HepG2 (cell line): ENCODE results near the gene SLC45A1. TPM values are rescaled to one million over a fixed set of nuclear protein-coding genes. Genes with fewer than 3 reads are reported as not detected.

Experiments used
- DNMT3B ChIP-seq: conservative IDR thresholded peaks from 2 replicates; pipeline ENCODE4 v1.6.1; 2016; ENCODE audit warnings: missing biosample characterization, control low read depth
- EP300 ChIP-seq, 3 experiments: sonication (generic) in 1 of 3; formaldehyde crosslinking in 1 of 3; IDR thresholded peaks; 2 replicates each; pipeline versions ENCODE4 v1.5.1 to v1.6.1; 2011 to 2020; ENCODE audit warnings: low read depth in 2 of 3, low read length in 2 of 3, borderline replicate concordance in 1 of 3, improper control_type of control experiment in 1 of 3, mild to moderate bottlenecking in 1 of 3, missing genetic modification reagents in 1 of 3, moderate library complexity in 1 of 3
- HDAC1 ChIP-seq: sonication (generic); formaldehyde crosslinking; IDR thresholded peaks from 2 replicates; pipeline ENCODE4 v1.5.1; 2020; ENCODE audit warnings: mild to moderate bottlenecking, missing genetic modification reagents
- HNF4G ChIP-seq, 2 experiments: sonication (generic) in 1 of 2; formaldehyde crosslinking in 1 of 2; IDR thresholded peaks; 2 replicates each; pipeline versions ENCODE4 v1.4.0 to v1.6.1; 2011 to 2020; ENCODE audit warnings: borderline replicate concordance in 2 of 2, low read depth in 2 of 2, mild to moderate bottlenecking in 2 of 2, low read length in 1 of 2, missing genetic modification reagents in 1 of 2, moderate library complexity in 1 of 2
- KDM1A ChIP-seq: IDR thresholded peaks from 2 replicates; pipeline ENCODE4 v1.6.1; 2016; ENCODE audit warnings: missing compliant biosample characterization
- KDM3A ChIP-seq: IDR thresholded peaks from 2 replicates; pipeline ENCODE4 v1.6.1; 2018; ENCODE audit warnings: low read depth, missing compliant biosample characterization
- MXI1 ChIP-seq: IDR thresholded peaks from 3 replicates; pipeline ENCODE4 v1.6.1; 2012; ENCODE audit warnings: low read depth, low read length, inconsistent platforms, borderline replicate concordance
- RARG ChIP-seq: sonication (generic); formaldehyde crosslinking; IDR thresholded peaks from 2 replicates; pipeline ENCODE4 v1.4.0; 2020; ENCODE audit warnings: low read depth, mild to moderate bottlenecking, missing genetic modification reagents
- RORA ChIP-seq: sonication (generic); formaldehyde crosslinking; IDR thresholded peaks from 2 replicates; pipeline ENCODE4 v1.5.0; 2020; ENCODE audit warnings: mild to moderate bottlenecking, missing genetic modification reagents, moderate library complexity
- RXRA ChIP-seq: sonication (generic); formaldehyde crosslinking; IDR thresholded peaks from 2 replicates; pipeline ENCODE4 v1.5.1; 2020; ENCODE audit warnings: missing genetic modification reagents
- SIX1 ChIP-seq: sonication (generic); formaldehyde crosslinking; IDR thresholded peaks from 2 replicates; pipeline ENCODE4 v1.4.0; 2020; ENCODE audit warnings: missing genetic modification reagents, borderline replicate concordance
- TGIF2 ChIP-seq: IDR thresholded peaks from 2 replicates; pipeline ENCODE4 v1.6.1; 2016; ENCODE audit warnings: control low read depth, missing compliant biosample characterization
- TP53 ChIP-seq: sonication (generic); formaldehyde crosslinking; conservative IDR thresholded peaks from 2 replicates; pipeline ENCODE4 v1.4.0; 2020; ENCODE audit warnings: missing genetic modification reagents
- ZFP36 ChIP-seq: fragments of 150-350 bp; IDR thresholded peaks from 2 replicates; pipeline ENCODE4 v1.6.1; 2018; ENCODE audit warnings: borderline replicate concordance, low read length, low read depth; ENCODE audit not compliant: partially characterized antibody
- ZNF263 ChIP-seq: sonication (generic); formaldehyde crosslinking; IDR thresholded peaks from 2 replicates; pipeline ENCODE4 v1.4.0; 2020; ENCODE audit warnings: missing genetic modification reagents
- polyA plus RNA-seq, 8 experiments: library from polyadenylated mRNA; depleted of rRNA in 3 of 8; stranded (reverse) in 7 of 8; unstranded in 1 of 8; fragments of >200 nt; fragmentation: Illumina TruSeq in 4 of 8; extraction: Trizol in 4 of 8; gene quantifications; 2 replicates each; pipeline versions ENCODE4 v1.2.1 to v1.2.3, GENCODE V29; 2011 to 2016; ENCODE audit warnings: low read depth in 4 of 8, missing spikeins in 1 of 8, mixed read lengths in 1 of 8; ENCODE audit not compliant: insufficient read depth in 1 of 8
- total RNA-seq, 5 experiments: library from RNA; depleted of rRNA; stranded (reverse); fragments of >200 nt; fragmentation: Illumina TruSeq; extraction: Trizol; gene quantifications; 2 replicates each; pipeline ENCODE4 v1.2.3, GENCODE V29; 2016; ENCODE audit warnings: low read depth in 1 of 5
- TF ChIP-seq, protein P1 (sequence below): IDR thresholded peaks from 2 replicates; pipeline ENCODE4 v1.4.0; 2020; ENCODE audit warnings: mild to moderate bottlenecking, missing genetic modification reagents
- TF ChIP-seq, protein P2 (sequence below): sonication (generic); formaldehyde crosslinking; IDR thresholded peaks from 2 replicates; pipeline ENCODE4 v1.8.0; 2022; ENCODE audit warnings: missing genetic modification reagents, mild to moderate bottlenecking, moderate library complexity, borderline replicate concordance
- TF ChIP-seq, protein P3 (sequence below): IDR thresholded peaks from 2 replicates; pipeline ENCODE4 v1.6.1; 2012; ENCODE audit warnings: low read length, improper control_type of control experiment
- TF ChIP-seq, protein P4 (sequence below): sonication (generic); formaldehyde crosslinking; IDR thresholded peaks from 2 replicates; pipeline ENCODE4 v1.8.0; 2022; ENCODE audit warnings: missing genetic modification reagents, low read depth, mild to moderate bottlenecking, borderline replicate concordance

The SLC45A1 gene
- total and polyA plus RNA-seq, 2 of the 13 experiments (the other 11 are each of a cell fraction or from before 2014, with no cell fraction given) = not detected

DNA sequence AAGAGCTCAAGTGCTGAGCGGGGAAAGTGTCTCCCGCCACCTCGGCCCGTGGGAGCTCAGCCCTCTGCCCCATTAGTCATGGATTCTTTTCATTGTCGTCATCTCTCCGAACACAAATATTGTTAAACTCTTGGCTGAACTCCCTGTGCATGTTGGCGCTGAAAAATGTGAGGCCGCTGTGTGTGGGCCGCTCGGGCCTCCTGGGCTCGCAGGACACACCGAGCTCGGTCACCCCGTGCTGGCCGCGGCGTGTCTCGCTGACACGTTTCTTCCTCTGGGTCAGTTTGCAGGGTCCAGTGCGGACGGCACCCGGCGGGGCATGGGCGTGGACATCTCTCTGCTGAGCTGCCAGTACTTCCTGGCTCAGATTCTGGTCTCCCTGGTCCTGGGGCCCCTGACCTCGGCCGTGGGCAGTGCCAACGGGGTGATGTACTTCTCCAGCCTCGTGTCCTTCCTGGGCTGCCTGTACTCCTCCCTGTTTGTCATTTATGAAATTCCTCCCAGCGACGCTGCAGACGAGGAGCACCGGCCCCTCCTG is 25.6 kb downstream of the SLC45A1 start (continued):
- TF ChIP-seq, protein P1, sequence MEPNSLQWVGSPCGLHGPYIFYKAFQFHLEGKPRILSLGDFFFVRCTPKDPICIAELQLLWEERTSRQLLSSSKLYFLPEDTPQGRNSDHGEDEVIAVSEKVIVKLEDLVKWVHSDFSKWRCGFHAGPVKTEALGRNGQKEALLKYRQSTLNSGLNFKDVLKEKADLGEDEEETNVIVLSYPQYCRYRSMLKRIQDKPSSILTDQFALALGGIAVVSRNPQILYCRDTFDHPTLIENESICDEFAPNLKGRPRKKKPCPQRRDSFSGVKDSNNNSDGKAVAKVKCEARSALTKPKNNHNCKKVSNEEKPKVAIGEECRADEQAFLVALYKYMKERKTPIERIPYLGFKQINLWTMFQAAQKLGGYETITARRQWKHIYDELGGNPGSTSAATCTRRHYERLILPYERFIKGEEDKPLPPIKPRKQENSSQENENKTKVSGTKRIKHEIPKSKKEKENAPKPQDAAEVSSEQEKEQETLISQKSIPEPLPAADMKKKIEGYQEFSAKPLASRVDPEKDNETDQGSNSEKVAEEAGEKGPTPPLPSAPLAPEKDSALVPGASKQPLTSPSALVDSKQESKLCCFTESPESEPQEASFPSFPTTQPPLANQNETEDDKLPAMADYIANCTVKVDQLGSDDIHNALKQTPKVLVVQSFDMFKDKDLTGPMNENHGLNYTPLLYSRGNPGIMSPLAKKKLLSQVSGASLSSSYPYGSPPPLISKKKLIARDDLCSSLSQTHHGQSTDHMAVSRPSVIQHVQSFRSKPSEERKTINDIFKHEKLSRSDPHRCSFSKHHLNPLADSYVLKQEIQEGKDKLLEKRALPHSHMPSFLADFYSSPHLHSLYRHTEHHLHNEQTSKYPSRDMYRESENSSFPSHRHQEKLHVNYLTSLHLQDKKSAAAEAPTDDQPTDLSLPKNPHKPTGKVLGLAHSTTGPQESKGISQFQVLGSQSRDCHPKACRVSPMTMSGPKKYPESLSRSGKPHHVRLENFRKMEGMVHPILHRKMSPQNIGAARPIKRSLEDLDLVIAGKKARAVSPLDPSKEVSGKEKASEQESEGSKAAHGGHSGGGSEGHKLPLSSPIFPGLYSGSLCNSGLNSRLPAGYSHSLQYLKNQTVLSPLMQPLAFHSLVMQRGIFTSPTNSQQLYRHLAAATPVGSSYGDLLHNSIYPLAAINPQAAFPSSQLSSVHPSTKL = peak; percentile 39
- TF ChIP-seq RORA (no peak), KDM3A (CRISPR knock-in tag) (peak; percentile 25; the same call in 1 of the 2 replicates), HDAC1 (CRISPR knock-in tag) (peak; percentile 57; the same call in 1 of the 2 replicates), DNMT3B (CRISPR knock-in tag) (0 out of 2 replicates have a peak, but pooled peaks have one; percentile 62), TP53 (CRISPR knock-in tag) (no peak), SIX1 (no peak), RXRA (CRISPR knock-in tag) (peak; percentile 39; the same call in 1 of the 2 replicates), EP300 (IDR thresholded peaks at IDR 0.05; ENCODE audit: low read depth in 2 of 2, low read length in 2 of 2) (no peak), EP300 (CRISPR knock-in tag; IDR thresholded peaks at IDR 0.05; ENCODE audit: borderline replicate concordance) (no peak), ZFP36 (no peak), MXI1 (peak; percentile 50; the same call in 1 of the 3 replicates), ZNF263 (CRISPR knock-in tag) (peak; percentile 78), TGIF2 (CRISPR knock-in tag) (0 out of 2 replicates have a peak, but pooled peaks have one; percentile 39), HNF4G (IDR thresholded peaks at IDR 0.05; ENCODE audit: borderline replicate concordance, low read depth, low read length) (no peak), HNF4G (CRISPR knock-in tag; IDR thresholded peaks at IDR 0.05; ENCODE audit: borderline replicate concordance, low read depth) (0 out of 2 replicates have a peak, but pooled peaks have one; percentile 43), RARG (CRISPR knock-in tag) (no peak), KDM1A (CRISPR knock-in tag) (no peak)
- TF ChIP-seq, protein P2, sequence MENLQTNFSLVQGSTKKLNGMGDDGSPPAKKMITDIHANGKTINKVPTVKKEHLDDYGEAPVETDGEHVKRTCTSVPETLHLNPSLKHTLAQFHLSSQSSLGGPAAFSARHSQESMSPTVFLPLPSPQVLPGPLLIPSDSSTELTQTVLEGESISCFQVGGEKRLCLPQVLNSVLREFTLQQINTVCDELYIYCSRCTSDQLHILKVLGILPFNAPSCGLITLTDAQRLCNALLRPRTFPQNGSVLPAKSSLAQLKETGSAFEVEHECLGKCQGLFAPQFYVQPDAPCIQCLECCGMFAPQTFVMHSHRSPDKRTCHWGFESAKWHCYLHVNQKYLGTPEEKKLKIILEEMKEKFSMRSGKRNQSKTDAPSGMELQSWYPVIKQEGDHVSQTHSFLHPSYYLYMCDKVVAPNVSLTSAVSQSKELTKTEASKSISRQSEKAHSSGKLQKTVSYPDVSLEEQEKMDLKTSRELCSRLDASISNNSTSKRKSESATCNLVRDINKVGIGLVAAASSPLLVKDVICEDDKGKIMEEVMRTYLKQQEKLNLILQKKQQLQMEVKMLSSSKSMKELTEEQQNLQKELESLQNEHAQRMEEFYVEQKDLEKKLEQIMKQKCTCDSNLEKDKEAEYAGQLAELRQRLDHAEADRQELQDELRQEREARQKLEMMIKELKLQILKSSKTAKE (CRISPR knock-in tag) = no peak
- TF ChIP-seq, protein P3, sequence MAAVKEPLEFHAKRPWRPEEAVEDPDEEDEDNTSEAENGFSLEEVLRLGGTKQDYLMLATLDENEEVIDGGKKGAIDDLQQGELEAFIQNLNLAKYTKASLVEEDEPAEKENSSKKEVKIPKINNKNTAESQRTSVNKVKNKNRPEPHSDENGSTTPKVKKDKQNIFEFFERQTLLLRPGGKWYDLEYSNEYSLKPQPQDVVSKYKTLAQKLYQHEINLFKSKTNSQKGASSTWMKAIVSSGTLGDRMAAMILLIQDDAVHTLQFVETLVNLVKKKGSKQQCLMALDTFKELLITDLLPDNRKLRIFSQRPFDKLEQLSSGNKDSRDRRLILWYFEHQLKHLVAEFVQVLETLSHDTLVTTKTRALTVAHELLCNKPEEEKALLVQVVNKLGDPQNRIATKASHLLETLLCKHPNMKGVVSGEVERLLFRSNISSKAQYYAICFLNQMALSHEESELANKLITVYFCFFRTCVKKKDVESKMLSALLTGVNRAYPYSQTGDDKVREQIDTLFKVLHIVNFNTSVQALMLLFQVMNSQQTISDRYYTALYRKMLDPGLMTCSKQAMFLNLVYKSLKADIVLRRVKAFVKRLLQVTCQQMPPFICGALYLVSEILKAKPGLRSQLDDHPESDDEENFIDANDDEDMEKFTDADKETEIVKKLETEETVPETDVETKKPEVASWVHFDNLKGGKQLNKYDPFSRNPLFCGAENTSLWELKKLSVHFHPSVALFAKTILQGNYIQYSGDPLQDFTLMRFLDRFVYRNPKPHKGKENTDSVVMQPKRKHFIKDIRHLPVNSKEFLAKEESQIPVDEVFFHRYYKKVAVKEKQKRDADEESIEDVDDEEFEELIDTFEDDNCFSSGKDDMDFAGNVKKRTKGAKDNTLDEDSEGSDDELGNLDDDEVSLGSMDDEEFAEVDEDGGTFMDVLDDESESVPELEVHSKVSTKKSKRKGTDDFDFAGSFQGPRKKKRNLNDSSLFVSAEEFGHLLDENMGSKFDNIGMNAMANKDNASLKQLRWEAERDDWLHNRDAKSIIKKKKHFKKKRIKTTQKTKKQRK = no peak
- TF ChIP-seq, protein P4, sequence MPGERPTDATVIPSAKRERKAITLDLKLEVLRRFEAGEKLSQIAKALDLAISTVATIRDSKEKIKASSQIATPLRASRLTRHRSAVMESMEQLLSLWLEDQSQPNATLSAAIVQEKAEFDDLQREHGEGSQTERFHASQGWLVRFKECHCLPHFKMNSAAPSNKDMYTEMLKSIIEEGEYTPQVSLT (CRISPR knock-in tag) = no peak
